ENCODE results near the gene OR10G6.

OR10G6 gene

GRCh38 chr11:123976770-123977560 lies 18.0 kb downstream of the OR10G6 start:
- no peaks in the 10 kb centered on the region for H3K36me3 ChIP-seq (ENCODE audit: control insufficient read depth, low read length)
- H3K4me3 ChIP-seq (ENCODE audit: low read length), result no peak overlapping the region
- H3K9me3 ChIP-seq (ENCODE audit: control insufficient read depth, insufficient read depth, low read length), result no peaks in the 10 kb centered on the region
- no peaks in the 10 kb centered on the region for H3F3A ChIP-seq (ENCODE audit: control insufficient read depth, insufficient read depth)
- no peaks in the 10 kb centered on the region for H3K27me3 ChIP-seq (ENCODE audit: control insufficient read depth, low read length)
- no peaks in the 10 kb centered on the region for H3K4me1 ChIP-seq (ENCODE audit: control insufficient read depth, low read length)
- H3K9me2 ChIP-seq (replicated peaks; ENCODE audit: control insufficient read depth, low read length), result no peaks in the 10 kb centered on the region
- no peak for TF ChIP-seq CTCF (IDR thresholded peaks at IDR 0.05; ENCODE audit: low read depth, low read length, poor library complexity, severe bottlenecking)
- no peak for TF ChIP-seq EZH2phosphoT487 (IDR thresholded peaks at IDR 0.05; ENCODE audit: borderline replicate concordance, low read length)
- no peaks in the 10 kb centered on the region for H3K79me2 ChIP-seq (ENCODE audit: control insufficient read depth, low read length)
- no peak overlapping the region for H3K27ac ChIP-seq (ENCODE audit: low read depth, low read length)
- H4K20me1 ChIP-seq (ENCODE audit: control insufficient read depth, insufficient read depth, low read depth, low read length), result no peaks in the 10 kb centered on the region
- H3K4me2 ChIP-seq (ENCODE audit: low read length), result no peak overlapping the region

GRCh38 chr11:123973816-123974215 lies 21.1 kb downstream of the OR10G6 start:
- TF ChIP-seq EZH2phosphoT487 (IDR thresholded peaks at IDR 0.05; ENCODE audit: borderline replicate concordance, low read length) (no peak), CTCF (IDR thresholded peaks at IDR 0.05; ENCODE audit: low read depth, low read length, poor library complexity, severe bottlenecking) (no peak)
- Histone ChIP-seq H3K27ac (ENCODE audit: low read depth, low read length) (no peak overlapping the region), H3K4me1 (ENCODE audit: control insufficient read depth, low read length) (no peaks in the 10 kb centered on the region), H3K4me3 (ENCODE audit: low read length) (no peak overlapping the region), H4K20me1 (ENCODE audit: control insufficient read depth, insufficient read depth, low read depth, low read length) (no peaks in the 10 kb centered on the region), H3K4me2 (ENCODE audit: low read length) (no peak overlapping the region), H3K79me2 (ENCODE audit: control insufficient read depth, low read length) (no peaks in the 10 kb centered on the region), H3K9me2 (replicated peaks; ENCODE audit: control insufficient read depth, low read length) (no peaks in the 10 kb centered on the region), H3K36me3 (ENCODE audit: control insufficient read depth, low read length) (no peaks in the 10 kb centered on the region), H3K27me3 (ENCODE audit: control insufficient read depth, low read length) (no peaks in the 10 kb centered on the region), H3F3A (ENCODE audit: control insufficient read depth, insufficient read depth) (no peaks in the 10 kb centered on the region), H3K9me3 (ENCODE audit: control insufficient read depth, insufficient read depth, low read length) (no peaks in the 10 kb centered on the region)

- TF ChIP-seq CTCF (IDR thresholded peaks at IDR 0.05; ENCODE audit: low read depth, low read length, poor library complexity, severe bottlenecking), result no peak
- no peak for TF ChIP-seq EZH2phosphoT487 (IDR thresholded peaks at IDR 0.05; ENCODE audit: borderline replicate concordance, low read length)
- Histone ChIP-seq H3K9me3 (ENCODE audit: control insufficient read depth, insufficient read depth, low read length) (no peaks in the 10 kb centered on the region), H3K4me2 (ENCODE audit: low read length) (no peak overlapping the region), H3K27me3 (ENCODE audit: control insufficient read depth, low read length) (no peaks in the 10 kb centered on the region), H3K79me2 (ENCODE audit: control insufficient read depth, low read length) (no peaks in the 10 kb centered on the region), H3K27ac (ENCODE audit: low read depth, low read length) (no peak overlapping the region), H3K4me3 (ENCODE audit: low read length) (no peak overlapping the region), H3F3A (ENCODE audit: control insufficient read depth, insufficient read depth) (no peaks in the 10 kb centered on the region), H3K4me1 (ENCODE audit: control insufficient read depth, low read length) (no peaks in the 10 kb centered on the region), H3K9me2 (replicated peaks; ENCODE audit: control insufficient read depth, low read length) (no peaks in the 10 kb centered on the region), H3K36me3 (ENCODE audit: control insufficient read depth, low read length) (no peaks in the 10 kb centered on the region), H4K20me1 (ENCODE audit: control insufficient read depth, insufficient read depth, low read depth, low read length) (no peaks in the 10 kb centered on the region)
Measured at GRCh38 chr11:123956752-123957151, 38.2 kb downstream of the OR10G6 start.
